Stromal cell of bone marrow (primary cell): Measurements from ENCODE around the gene PAGE3.

Source experiments
- DNase-seq: peaks from one replicate; pipeline ENCODE4 v3.0.0-alpha.2; 2012; ENCODE audit warnings: low read depth

PAGE3 gene, protein sequence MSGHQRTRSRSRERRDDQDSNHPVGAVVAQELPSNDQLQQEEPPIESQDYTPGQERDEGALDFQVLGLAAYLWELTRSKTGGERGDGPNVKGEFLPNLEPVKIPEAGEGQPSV

DNA sequence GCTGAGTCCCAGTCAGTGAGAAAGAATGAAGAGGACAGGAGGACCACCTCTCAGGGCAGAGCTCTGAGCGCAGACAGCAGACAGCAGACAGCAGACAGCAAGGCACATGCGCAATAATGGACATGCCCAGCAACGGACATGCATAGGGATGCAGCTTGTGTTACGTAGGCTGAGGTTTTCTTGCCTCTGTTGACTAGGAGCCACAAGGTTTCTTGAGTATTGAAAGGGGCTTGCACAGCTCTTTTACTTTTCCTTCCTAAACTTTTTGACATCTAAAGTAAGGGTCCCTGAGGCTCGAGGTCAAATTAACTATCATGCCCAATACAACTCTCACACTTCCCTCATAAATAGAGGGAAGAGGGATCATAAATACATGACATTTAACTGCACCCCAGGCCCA is at the start of gene PAGE3:
TSS of gene PAGE3 (minus strand) at position 101 of the 400 bp plus-strand sequence. CDS start 1,013 bp downstream, outside the sequence.
- no peak for DNase-seq

- no peak for DNase-seq
These were observed 47.9 kb upstream of the PAGE3 start for GRCh38 chrX:55312655-55313054.

DNA sequence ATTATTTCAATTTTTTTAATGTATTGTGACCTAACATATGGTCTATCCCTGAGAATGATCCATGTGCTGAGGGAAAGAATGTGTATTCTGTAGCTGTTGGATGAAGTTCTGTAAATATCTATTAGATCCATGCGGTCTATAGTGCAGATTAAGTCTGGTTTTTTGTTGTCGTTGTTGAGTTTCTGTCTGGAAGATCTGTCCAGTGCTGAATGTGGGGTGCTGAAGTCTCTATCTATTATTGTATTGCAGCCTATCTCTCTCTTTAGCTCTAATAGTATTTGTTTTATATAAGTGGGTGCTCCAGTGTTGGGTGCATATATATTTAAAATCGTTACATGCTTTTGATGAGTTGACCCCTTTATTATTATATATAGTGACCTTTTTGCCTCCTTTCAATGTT is 26.2 kb upstream of the PAGE3 start:
- no peak for DNase-seq

- DNase-seq, result no peak
These were observed 15.1 kb upstream of the PAGE3 start for GRCh38 chrX:55279832-55280231.

DNA sequence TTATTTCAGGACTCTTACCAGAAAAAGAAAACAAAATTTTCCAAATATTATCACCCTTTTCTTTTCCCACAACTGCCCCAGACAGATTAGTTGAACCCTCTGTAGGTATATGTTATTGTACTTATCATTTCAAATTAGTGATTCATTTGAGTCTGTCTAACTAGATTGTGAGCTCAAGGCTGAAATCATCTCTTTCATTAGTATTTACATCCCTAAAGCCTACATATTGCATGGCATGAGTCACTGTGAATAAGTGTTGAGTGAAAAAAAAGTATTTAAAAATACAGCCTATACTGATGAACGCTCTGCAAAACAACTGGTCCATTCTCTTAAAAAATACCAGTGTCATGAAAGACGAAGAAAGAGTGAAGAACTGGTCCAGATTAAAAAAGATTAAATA is 3.9 kb downstream of the PAGE3 start:
- no peak for DNase-seq

DNA sequence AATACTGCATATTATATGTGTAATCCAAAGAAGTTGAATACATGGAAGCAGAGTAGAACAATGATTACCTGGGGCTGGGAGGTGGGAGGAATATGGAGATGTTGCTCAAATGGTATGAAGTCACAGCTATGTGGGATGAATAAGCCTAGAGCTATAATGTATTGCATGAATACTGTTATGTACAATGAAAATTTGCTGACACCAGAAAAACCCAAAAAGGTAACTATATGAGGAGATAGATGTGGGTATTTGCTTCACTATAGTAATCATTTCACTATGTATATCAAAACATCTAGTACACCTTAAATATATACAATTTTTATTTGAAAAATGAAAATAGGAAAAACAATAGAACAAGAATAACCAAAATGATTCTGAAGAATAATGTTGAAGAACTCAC is 11.2 kb downstream of the PAGE3 start:
- no peak for DNase-seq

DNA sequence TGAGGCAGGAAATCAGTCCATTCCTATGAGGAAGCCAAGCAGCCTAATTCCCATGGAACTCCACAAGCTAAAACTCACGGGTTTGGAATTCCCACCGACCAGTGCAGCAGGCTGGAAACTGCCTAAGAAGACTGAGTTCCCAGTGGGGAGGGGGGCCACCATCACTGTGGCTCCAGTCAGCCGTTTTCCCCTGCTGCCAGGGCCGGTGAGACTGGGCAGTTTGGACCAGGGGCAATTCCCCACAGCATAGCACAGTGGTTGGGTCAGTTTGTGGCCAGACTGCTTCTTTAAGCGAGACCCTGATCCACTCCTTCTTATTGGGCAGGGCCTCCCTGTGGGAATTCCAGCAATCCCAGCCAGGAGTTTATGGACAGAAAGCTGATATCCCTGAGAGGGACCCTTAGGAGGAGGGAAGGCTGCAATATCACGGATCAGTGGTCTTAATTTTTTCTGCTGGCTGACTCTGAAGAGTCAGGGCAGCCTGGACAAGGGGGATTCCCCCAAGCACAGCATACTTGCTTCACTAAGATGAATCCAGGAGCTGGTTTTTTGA is 23.9 kb downstream of the PAGE3 start:
- DNase-seq, result no peak

DNA sequence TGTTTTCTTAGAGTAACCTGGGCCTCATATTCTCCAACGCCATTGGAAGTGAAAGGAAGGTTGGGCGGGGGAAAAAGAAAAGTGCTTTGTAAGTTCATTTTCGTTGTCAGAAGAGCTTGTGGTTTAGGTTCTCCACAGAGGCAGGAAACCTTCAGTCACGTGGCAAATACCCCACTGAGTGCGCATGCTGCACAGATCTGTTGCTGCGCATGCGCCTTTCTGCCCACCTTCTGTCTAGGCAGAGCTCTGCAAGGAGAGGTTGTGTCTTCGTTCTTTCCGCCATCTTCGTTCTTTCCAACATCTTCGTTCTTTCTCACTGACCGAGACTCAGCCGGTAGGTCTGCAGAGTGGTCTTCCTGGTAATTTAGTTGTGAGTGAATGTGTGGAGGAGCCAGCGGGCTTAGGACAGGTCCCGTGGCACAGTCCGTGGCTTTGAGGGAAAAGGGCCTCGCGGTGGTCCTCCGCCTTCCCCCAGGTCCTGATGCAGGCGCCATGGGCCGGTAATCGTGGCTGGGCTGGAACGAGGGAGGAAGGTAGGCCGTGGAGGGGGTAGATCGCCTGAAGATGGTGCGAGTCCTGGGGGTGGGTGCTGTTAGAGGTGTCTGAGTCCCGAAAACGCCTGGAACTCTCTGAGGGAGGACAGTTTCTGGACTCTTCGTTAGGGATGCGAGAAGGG is 44.5 kb downstream of the PAGE3 start, which contains the start of gene PAGE5:
TSS of gene PAGE5 (plus strand) at position 228 of the 676 bp plus-strand sequence. CDS start 1,037 bp downstream, outside the sequence.
- no peak for DNase-seq

- DNase-seq, result no peak
These were observed 51.3 kb downstream of the PAGE3 start for GRCh38 chrX:55213381-55213780.

GRCh38 chrX:55210931-55211677 is 53.6 kb downstream of the PAGE3 start:
- DNase-seq, result no peak
